PFSK-1 (cell line): ENCODE measurements around the gene POU6F2.

Experiments used
- FOXP2 ChIP-seq: optimal IDR thresholded peaks from 2 replicates; pipeline ENCODE3; 2011; ENCODE audit warnings: borderline replicate concordance, control low read depth, inconsistent platforms; ENCODE audit not compliant: insufficient read depth; ENCODE audit errors: extremely low read length, extremely low read depth
- POLR2AphosphoS5 ChIP-seq: IDR thresholded peaks from 2 replicates; pipeline ENCODE4 v1.6.1; 2012; ENCODE audit warnings: low read depth, mild to moderate bottlenecking, control low read depth, low read length, moderate library complexity
- SIN3A ChIP-seq: IDR thresholded peaks from 2 replicates; pipeline ENCODE4 v1.6.1; 2012; ENCODE audit warnings: mild to moderate bottlenecking, low read length, moderate library complexity, borderline replicate concordance; ENCODE audit not compliant: insufficient read depth
- TAF1 ChIP-seq: IDR thresholded peaks from 2 replicates; pipeline ENCODE4 v1.6.1; 2012; ENCODE audit warnings: low read length, control low read depth, borderline replicate concordance; ENCODE audit not compliant: insufficient read depth
- TF ChIP-seq, protein P1 (sequence below), 2 experiments: IDR thresholded peaks; 2 replicates each; pipeline versions ENCODE4 v1.6.1 to v1.8.0; 2011 to 2012; ENCODE audit warnings: low read depth in 2 of 2, low read length in 2 of 2, control low read depth in 1 of 2, inconsistent platforms in 1 of 2, mild to moderate bottlenecking in 1 of 2, moderate library complexity in 1 of 2; ENCODE audit not compliant: insufficient read depth in 1 of 2

DNA sequence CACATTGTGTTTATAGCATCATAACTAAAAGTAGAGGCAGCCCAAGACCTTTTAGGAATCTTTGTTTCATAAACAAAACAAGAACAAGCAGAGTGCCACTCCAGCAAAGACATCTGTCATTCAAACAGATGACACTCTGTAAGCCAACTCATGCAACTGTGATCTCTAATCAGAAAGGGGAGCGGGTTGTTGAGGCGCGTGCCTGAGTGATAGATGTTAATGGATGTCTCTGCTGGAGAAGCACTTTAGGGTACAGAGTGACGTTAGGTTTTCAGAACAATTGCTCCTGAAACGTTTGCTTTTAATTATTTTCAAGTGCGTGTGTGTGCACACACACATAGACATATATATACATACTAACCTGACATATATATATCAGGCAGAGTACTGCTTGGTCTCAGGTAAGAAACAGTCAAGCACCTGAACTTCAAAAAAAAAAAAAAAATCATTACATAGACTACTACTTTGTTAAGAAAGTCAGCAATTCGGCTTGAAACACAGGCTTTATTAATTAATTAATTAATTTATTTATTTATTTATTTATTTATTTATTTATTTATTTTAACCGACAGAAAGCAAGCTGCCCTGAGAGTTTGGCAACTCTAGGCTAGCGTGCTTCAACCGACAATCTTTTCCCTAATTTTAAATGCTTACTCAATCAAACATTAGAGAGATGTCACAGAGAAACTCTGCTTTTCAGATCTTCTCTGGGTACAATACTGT, 109.1 kb downstream of the POU6F2 start:
- TF ChIP-seq POLR2AphosphoS5 (no peak), SIN3A (no peak), TAF1 (no peak), FOXP2 (no peak)
- TF ChIP-seq, protein P1, sequence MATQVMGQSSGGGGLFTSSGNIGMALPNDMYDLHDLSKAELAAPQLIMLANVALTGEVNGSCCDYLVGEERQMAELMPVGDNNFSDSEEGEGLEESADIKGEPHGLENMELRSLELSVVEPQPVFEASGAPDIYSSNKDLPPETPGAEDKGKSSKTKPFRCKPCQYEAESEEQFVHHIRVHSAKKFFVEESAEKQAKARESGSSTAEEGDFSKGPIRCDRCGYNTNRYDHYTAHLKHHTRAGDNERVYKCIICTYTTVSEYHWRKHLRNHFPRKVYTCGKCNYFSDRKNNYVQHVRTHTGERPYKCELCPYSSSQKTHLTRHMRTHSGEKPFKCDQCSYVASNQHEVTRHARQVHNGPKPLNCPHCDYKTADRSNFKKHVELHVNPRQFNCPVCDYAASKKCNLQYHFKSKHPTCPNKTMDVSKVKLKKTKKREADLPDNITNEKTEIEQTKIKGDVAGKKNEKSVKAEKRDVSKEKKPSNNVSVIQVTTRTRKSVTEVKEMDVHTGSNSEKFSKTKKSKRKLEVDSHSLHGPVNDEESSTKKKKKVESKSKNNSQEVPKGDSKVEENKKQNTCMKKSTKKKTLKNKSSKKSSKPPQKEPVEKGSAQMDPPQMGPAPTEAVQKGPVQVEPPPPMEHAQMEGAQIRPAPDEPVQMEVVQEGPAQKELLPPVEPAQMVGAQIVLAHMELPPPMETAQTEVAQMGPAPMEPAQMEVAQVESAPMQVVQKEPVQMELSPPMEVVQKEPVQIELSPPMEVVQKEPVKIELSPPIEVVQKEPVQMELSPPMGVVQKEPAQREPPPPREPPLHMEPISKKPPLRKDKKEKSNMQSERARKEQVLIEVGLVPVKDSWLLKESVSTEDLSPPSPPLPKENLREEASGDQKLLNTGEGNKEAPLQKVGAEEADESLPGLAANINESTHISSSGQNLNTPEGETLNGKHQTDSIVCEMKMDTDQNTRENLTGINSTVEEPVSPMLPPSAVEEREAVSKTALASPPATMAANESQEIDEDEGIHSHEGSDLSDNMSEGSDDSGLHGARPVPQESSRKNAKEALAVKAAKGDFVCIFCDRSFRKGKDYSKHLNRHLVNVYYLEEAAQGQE (IDR thresholded peaks at IDR 0.05; ENCODE audit: insufficient read depth in 1 of 2, low read depth in 2 of 2, low read length in 2 of 2): no peak
